Brain pericyte (primary cell): ENCODE data around the gene UBA52.

Experiments
- DNase-seq: peaks from one replicate; pipeline ENCODE4 v3.0.0-alpha.2; 2012; ENCODE audit warnings: low read depth, low spot score

The UBA52 gene

GRCh38 chr19:18551631-18552030, 20.0 kb upstream of the UBA52 start:
- no peak for DNase-seq

GRCh38 chr19:18557411-18558201, 14.1 kb upstream of the UBA52 start, which contains the start of gene KXD1:
KXD1 (plus strand) TSS chr19:18557870; CDS start chr19:18562057, 4,187 bp downstream.
- DNase-seq, result peak; percentile 90

DNA sequence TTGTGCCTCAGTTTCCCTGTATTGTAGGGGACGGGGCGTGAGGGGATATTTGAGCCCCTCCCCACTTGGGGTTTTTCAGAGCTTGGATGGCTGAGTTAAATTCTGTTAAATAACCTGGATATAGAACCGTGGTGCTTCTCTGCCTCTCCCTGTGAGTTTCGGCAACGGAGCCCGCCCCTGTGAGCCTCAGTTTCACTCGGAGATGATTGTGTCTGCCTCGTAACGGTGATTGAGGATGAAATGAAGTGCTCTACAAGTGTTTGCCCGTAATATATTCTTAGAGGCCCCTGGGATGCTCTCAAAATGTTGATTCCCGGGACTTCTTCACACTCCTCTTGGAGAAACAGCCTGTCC, 13.5 kb upstream of the UBA52 start:
- no peak for DNase-seq

- DNase-seq, result no peak
Measured at GRCh38 chr19:18558604-18559003, 13.1 kb upstream of the UBA52 start.

DNA sequence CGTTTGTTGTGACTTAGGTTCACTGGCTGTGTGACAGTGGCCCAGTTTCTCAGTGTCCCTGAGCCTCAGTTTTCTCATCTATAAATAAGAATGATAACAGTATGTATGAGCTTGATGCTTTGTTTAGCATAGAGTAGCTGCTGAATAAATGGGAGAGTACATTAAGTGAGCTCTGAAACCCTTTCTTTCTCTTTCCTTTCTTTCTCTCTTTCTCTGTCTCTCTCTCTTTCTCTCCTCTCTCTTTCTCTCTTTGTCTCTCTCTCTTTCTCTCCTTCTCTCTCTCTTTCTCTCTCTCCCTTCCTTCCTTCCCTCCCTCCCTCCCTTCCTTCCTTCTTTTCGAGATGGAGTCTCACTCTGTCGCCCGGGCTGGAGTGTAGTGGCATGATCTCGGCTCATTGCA, 12.0 kb upstream of the UBA52 start:
- no peak for DNase-seq

DNA sequence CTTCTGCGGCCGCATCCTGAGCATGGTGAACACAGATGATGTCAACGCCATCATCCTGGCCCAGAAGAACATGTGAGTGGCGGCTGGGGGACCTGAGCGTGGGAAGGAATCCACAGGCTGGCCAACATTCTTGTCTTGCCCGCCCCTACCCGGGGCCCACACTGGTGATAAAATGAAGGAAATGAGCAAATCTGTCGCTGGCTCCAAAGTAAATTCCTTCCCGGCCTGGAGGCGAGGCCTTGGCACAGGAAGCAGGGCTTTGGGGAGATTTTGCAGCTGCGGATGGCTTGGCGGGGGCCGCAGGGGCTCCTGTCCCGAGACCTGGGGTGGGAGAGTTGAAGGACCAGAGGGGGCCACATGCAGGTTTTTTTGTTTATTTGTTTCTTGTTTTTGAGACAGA, 9.6 kb upstream of the UBA52 start:
- no peak for DNase-seq

DNA sequence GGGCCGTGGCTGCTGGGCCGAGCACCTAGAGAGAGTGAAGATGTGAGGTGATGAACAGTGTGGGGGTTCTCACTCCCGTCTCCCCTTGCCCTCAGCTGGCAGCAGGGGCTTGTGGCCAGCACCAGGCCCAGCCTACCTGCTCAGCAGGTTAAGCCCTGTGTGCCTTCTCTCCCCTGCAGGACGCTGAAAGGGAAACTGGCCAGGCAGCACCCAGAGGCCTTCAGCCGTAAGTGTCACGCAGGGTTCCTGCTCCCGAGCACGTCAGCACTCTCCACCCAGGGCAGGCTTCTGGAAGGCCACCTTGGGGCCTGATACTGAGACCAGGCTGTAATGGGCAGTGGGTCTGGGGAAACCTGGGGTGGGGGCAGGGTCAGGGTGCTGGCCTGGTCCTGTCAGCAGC, 4.7 kb upstream of the UBA52 start:
- no peak for DNase-seq

DNA sequence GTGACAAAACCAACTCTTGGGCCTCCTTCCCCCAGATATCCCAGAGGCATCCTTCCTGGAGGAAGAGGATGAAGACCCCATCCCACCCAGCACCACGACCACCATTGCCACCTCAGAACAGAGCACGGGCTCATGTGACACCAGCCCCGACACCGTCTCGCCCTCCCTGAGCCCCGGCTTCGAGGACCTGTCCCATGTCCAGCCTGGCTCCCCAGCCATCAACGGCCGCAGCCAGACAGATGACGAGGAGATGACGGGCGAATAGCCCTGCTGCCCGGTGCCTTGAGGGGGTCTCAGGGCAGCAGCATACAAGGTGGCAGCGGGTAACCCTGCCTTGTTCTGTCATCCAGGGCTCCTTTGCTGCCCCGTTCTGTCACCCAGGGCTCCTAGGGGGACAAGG, 3.3 kb upstream of the UBA52 start:
- no peak for DNase-seq

DNA sequence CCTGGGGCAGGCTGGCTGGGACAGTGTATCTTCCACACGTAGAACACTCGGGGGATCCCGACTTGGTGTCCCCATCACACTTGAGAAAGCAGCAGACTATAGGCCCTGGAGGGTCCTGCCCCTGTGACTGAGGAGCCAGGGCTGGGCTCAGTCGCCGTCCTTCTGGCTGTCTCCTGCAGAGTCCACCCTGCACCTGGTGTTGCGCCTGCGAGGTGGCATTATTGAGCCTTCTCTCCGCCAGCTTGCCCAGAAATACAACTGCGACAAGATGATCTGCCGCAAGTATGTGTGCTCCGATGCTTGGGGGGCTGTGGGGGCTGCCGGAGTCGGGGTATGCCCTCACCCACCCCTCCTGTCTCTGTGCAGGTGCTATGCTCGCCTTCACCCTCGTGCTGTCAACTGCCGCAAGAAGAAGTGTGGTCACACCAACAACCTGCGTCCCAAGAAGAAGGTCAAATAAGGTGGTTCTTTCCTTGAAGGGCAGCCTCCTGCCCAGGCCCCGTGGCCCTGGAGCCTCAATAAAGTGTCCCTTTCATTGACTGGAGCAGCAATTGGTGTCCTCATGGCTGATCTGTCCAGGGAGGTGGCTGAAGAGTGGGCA, 3.1 kb downstream of the UBA52 start:
- DNase-seq, result no peak

DNA sequence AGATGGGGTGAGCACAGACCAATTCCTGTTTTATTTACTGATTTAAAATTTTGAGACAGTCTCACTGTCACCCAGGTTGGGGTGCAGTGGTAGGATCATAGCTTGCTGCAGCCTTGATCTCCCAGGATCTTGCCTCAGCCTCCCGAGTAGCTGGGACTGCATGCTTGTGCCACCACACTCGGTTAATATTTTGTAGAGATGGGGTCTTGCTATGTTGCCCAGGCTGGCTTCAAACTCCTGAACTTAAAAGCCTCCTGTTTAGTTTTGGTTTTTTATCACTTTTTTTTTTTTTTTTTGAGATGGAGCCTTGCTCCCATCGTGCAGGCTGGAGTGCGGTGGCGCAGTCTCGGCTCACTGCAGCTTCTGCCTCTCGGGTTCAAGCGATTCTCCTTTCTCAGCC, 4.7 kb downstream of the UBA52 start:
- DNase-seq, result no peak

GRCh38 chr19:18577365-18577914, 5.8 kb downstream of the UBA52 start:
- no peak for DNase-seq

GRCh38 chr19:18580311-18580710, 8.7 kb downstream of the UBA52 start:
- DNase-seq, result no peak

DNA sequence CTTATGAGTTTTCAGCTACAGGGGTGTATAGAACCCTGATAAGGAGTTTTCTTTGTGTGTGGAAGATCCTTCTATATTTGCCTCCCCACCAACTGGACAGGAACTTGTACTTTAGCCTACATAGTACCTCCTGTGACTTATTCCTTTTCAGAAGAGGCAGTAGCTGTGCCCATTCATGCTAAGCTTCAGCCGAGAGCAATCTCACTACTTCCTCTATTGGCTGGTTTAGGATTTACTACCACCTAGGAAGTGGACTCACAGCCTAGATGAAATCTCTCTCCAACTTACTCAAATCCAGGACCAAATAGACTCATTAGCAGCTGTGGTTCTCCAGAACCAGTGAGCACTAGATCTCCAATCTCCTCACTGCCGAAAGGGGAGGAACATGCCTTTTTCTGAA, 14.6 kb downstream of the UBA52 start:
- no peak for DNase-seq

DNA sequence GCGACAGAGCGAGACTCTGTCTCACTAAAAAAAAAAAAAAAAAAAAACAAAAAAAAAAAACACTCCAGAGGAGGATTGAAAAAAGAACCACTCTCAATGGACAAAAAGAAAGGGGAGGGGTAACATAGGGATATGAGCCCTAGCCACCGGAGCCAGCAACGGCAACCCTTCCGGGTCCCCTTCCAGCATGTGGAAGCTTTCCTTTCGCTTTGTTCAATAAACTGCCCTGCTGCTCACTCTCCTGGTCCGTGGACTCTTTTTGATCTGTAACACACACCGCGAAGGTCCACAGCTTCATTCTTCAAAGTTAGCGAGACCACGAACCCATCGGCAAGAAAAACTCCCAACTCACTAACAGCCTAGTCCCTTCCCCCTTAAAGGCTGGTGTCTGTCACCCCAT, 15.9 kb downstream of the UBA52 start:
- DNase-seq, result no peak

DNA sequence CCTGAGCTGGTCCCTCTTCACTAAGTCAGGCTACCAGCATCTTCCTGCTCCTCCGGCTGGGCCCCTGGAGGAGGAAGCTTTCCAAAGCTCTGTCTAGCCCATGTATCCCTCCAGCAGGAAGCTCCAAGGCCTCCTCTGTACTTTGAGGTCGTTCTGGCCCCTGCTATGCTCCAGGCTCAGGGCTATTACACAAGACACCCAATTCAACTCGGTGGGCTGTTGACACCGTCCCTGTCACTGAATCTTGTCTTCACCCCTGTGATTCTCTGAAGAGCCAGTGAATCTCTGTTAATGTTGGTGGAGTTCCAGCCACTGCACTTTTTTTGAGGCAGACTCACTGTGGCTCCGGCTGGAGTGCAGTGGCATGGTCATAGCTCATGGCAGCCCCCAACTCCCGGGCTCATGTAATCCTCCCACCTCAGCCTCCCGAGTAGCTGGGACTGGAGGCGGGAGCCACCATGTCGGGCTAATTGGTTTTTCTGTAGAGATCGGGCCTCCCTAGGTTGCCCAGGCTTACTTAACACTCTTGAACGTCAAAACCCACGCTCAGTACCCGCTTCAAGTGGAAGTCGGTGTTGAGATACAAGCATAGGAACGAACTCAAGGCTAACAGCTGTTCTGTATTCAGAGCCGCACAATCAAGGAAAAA, 16.4 kb downstream of the UBA52 start:
- no peak for DNase-seq

GRCh38 chr19:18588611-18589379, 17.1 kb downstream of the UBA52 start, which contains the start of gene REX1BD:
REX1BD (plus strand) TSS chr19:18588798; CDS start chr19:18588802, 4 bp downstream.
- DNase-seq, result no peak

DNA sequence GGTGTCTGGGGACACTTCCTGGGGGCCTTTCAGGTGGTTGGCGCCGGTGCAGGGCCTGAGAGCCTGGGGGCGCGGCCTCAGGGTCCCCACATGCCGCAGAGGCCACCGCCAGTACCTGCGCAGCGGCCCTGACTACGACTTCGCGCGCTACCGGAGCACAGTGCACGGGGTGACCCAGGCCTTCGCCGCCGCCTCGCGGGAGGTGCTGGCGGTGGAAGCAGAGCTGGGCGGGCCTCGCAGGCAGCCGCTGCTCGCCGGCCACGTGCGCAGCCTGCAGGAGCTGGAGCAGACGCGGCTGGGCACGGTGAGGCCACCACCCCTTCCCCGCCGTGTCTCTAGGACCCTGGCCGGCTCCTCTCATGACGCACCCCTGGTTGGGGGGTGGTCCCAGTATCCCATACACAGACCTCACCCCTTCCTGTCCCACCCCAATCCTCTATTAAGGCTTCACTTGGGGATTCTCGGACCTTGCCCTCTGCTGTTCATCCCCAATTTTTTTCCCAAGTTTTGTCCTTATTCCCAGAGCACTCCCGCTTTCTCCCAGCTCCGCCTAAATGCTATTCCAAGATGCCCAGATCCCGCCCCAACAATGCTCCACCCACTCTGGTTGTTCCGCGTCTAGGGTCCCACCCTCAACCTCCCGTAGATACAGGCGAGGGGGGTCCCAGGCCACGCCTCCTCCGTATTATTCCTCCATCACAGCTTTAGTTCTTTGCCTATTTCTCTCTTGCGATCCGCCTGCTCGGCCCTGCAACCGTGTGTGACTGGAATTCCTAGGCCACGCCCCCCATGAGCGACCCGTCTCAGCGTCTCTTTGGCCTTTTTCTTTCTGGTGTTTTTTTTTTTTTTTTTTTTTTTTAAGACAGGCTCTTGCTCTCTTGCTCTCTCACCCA, 18.0 kb downstream of the UBA52 start:
- no peak for DNase-seq

GRCh38 chr19:18590273-18591272, 18.9 kb downstream of the UBA52 start:
- no peak for DNase-seq

DNA sequence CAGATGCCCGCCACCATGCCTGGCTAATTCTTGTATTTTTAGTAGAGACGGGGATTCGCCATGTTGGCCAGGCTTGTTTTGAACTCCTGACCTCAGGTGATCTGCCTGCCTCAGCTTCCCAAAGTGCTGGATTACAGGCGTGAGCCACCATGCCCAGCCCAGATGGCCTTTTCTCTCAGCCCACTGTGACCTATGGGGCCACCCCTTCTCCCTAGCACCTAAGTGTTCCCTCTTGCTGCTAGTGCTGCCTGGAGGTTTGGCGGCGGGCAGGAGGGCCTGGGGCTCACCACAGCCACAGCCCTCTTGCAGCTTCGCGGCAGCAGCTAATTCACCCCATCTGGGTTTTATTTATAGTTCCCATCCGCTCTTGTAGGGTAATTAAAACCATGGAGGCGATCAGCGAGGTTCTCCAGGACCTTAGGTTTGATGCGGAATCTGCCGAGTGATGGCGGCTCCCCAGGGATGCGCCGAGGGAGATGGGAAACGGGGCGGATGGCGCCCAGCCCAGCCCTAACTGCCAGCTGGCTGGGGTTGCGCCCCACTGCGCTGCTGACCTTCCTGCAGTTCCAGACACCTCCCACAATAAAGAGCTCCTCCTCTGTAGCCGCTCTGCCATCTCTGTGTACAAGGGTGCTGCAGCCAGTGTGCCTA, 20.2 kb downstream of the UBA52 start:
- DNase-seq, result peak; percentile 54
